Non-pigmented ciliary epithelial cell (primary cell): ENCODE measurements around the gene BOLA1.
"Not testable (repeated sequence)": the region's sequence is repeated elsewhere in the genome, so short reads cannot be mapped to it uniquely, and the experiment has no call there.

ENCODE experiments used
- DNase-seq: peaks from one replicate; pipeline ENCODE4 v3.0.0-alpha.2; 2010; ENCODE audit warnings: low read depth

The BOLA1 gene, protein sequence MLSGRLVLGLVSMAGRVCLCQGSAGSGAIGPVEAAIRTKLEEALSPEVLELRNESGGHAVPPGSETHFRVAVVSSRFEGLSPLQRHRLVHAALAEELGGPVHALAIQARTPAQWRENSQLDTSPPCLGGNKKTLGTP

DNA sequence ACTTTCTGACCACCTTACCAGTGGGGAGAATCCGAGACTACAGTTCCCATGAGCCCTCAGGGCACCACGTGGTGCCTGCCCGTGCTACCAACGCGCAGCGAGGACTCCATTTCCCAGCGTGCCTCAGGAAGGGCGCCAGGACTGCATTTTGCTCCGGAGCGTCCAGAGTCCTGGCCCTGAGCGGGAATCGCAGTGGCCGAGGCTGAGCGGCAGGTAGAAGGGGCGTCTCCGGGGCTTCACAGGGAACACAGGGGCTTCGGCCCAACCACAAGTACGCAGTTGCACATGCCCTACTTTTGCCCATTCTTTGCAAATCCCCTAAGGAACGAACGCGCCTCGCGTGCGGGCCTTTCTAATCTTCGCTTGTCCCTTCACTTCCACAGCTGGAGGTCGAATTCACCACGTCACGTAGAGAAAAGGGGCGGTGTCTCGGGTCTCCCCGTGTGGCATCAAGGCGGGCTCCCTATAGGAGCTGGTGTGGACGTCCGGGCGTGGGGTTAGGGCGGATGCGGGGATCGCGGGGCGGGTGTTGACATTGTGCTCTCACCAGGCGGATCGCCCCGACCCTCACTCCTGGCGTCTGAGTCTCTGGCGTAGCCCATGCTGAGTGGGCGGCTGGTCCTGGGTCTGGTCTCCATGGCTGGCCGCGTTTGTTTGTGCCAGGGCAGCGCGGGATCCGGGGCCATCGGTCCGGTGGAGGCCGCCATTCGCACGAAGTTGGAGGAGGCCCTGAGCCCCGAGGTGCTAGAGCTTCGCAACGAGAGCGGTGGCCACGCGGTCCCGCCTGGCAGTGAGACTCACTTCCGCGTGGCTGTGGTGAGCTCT lies at the start of gene BOLA1:
Gene BOLA1 (plus strand): TSS at position 109 of the 825 bp plus-strand sequence. CDS start 492 bp downstream, at position 601.
- DNase-seq = no peak

DNA sequence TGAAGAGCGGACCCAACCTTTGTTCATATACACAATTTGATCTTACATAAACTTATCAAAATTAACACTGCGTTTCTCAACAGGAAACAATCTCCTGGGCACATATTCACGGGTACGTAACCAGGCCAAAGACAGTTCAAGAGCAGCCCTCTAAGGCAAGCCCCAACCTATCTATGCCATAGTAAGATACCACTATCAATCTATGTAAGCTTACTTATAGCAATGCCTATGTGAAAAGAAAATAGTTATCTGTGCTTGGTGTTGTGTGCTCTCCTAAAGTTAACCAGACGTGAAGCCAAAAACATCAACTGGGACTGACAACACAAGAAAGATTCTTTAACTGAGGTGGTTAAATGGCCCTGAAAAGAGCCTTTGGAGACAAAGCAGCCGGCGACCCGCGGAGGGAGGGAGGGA lies 49.4 kb upstream of the BOLA1 start:
- no peak for DNase-seq

DNA sequence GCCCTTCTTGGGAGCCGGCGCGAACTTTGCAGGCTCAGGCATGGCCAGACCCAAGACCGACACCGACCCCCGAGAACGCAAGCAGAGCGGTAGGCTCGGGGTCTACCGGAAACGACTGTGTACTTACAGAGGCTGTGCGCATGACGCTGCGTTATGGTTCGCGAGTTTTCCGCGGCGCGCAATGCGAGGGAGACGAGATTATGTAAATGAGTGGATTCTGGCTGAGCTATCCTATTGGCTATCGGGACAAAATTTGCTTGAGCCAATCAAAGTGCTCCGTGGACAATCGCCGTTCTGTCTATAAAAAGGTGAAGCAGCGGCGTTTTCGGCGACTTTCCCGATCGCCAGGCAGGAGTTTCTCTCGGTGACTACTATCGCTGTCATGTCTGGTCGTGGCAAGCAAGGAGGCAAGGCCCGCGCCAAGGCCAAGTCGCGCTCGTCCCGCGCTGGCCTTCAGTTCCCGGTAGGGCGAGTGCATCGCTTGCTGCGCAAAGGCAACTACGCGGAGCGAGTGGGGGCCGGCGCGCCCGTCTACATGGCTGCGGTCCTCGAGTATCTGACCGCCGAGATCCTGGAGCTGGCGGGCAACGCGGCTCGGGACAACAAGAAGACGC lies 48.5 kb upstream of the BOLA1 start:
- not testable (repeated sequence) for DNase-seq

DNA sequence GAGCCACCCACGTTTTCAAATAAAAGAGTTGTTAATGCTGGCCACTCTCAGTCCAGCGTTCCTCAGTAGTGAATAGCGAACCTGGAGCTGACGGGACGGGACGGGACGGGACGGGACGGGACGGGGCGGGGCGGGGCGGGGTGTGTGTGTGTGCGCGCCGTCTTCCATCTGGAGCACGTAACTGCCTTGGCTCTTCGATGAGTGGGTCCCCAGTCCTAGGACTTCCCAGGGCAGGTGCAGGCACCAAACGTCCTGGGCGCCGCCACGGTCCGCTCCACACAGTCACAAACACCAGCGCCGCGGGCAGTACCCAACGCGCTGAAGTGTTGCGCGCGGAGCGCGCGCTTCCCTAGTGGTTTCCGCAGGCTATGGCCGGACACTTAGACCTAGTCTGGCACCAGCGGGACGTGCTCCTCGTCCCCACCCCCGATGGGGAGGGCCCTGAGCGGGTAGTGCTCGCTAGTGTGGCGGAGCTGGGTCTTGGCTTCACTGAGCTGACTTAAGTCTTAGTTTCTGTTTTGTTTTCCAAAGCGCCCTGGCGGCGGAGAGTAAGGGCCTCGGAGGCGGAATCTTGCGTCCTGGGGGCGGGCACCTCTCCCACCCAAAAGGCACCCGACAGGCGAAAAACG lies 47.7 kb upstream of the BOLA1 start:
- not testable (repeated sequence) for DNase-seq

DNA sequence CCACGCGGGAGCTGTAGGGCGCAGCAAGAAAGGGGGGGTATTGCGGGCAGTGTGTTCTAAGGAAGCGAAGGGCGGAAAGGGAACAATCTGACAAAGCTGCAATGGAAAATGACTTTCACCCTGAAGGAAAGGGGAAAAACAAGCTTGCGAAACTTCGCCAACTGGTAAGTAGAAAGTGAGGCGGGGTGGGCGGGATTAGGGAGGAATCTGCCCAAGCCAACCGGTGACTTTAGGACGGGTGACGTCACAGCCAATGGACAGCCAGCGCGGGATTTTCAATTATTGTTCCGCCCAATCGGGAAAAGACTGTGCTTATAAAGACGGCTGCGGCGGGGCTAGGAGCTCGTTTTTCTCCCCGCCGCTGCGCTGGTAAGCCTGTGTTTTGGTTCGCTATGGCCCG lies 47.1 kb upstream of the BOLA1 start:
- not testable (repeated sequence) for DNase-seq

DNA sequence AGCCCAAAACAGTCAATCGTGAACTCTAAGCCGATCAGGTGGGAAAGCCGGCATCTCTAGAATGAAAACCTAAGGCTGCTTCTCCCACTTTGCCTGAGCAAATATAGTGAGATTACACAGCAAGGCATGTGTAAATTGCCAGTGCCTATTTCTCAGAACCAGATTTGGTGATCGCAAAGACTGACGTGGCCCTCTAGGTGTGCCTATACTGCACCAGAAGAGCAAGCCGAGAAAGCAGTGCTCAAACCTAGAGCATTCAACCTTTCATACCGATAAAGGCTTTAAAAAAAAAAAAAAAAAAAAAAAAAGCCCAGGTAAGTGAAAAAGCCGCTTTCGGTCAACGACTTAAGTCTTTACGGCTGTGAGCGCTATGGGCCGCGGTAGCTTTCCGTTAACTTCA lies 39.1 kb upstream of the BOLA1 start:
- DNase-seq = not testable (repeated sequence)

DNA sequence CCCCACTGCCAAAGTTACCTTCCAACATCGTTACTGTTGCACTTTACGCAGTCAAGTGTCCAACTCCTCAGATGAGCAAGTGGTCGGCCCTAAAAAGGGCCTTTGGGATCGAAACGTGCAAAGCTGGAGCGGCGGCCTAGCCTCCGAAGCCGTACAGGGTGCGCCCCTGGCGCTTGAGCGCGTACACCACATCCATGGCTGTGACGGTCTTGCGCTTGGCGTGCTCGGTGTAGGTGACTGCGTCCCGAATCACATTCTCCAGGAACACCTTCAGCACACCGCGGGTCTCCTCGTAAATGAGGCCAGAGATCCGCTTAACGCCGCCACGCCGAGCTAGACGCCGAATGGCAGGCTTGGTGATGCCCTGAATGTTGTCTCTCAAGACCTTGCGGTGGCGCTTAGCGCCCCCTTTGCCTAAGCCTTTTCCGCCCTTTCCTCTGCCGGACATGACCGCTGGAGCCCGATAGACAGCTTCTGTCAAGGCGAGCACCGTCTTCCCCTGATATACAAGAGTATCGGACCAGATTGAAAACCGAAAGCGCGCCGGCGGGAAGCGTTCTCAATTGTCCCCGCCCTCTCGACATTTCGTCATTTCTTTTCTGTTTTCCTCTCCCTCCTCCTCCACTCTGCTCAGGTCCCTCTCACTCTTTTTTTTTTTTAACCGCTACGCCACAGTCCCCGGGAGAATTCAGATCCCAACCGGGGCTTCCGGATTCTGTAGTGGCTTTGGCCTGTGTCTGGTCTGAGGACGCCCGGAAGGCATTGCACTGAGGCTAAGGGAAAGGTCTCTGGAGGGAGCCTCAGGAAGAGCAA lies 38.5 kb upstream of the BOLA1 start:
- DNase-seq = not testable (repeated sequence)

DNA sequence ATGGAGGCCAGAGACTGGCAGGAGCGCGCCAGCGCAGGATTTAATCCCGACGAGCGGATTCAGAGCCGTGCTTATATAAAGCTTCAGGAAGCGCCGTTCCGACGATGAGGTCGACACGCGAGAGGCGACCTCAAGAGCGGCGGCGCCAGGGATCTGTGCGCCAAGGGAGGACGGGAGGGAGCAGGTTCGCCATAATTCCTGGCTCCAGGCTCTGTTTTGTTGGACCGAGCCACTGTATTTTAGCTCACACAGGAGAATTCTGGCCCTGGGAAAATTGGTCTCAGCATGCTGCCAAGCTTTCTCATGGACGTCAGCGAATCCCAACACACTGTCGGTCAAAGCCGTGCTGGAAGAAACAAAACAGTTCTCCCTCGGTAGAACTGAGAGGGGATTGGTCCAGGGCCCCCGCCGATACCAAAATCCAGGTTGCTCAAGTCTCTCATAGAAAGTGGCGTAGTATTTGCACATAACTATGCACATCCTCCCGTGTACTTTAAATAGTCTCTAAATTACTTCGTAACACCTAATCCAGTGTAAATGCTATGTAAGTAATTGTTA lies 37.8 kb upstream of the BOLA1 start:
- DNase-seq = not testable (repeated sequence)

DNA sequence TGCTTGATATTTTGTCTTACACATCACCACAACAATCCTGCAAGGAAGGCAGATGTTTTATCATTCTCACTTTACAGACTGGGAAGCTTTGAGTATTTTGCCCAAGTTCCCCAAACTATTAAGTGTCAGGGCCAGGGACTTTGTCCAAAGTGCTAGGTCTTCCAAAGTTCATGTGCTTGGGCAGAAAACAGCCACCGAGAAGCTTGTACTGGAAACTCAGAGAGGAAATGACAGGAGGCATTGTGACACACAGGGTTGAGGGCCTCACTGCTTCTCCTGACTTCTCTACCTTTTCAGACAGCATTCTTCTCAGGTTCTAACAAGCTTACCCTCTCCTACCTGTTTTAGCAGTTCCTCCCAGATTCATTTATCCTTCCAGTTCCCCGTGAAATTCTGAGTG lies 32.5 kb upstream of the BOLA1 start:
- not testable (repeated sequence) for DNase-seq

DNA sequence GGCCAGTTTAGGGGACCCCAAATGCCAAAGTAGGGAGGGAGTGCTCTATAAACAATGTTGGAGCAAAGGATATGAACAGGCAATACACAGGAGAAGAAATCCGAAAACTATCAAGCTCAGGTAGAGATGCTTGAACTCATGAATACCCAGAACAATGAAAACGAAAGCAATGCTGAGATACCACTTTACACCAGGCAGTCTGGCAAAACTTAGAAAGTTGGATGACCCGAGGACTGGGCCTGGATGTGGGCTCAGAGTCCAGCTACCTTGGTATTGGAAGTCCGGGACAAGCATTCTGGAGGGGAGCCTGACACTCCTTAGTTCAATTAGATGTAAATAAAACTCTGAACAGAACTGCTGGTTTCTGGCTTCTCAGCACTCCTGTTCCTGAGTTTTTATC lies 26.3 kb upstream of the BOLA1 start:
- DNase-seq = not testable (repeated sequence)

DNA sequence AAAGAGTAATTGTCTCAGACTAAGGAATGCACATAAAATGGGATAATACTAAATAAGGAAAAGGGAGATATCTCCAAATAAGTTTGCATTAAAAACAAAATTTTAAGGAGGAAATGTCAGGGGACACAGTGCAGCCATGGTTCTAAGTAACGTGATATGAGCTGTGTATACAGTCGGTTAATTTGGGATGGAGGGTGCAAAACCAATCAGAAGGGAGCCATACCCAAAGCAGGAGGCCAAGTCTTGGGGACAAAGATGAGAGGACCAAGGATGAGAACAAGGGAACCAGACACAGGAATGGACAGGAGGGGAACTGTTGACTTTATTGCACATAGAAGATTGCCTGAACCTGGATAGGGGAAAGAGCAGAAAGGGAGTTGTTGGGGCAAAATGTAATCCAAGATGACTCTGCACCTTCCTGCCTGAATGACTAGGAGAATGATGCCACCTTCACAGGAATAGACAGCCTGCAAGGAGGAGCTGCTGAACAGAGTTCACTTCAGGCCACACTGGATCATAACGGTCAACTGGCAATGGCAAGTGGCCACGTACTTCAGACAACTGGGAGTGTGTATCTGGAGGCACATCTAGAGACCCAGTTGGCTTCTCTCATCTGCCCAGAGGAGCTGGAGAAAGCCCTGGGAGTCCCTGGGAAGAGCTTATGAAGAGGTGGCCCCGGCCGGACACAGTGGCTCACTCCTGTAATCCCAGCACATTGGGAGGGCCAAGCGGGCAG lies 22.0 kb upstream of the BOLA1 start:
- no peak for DNase-seq

DNA sequence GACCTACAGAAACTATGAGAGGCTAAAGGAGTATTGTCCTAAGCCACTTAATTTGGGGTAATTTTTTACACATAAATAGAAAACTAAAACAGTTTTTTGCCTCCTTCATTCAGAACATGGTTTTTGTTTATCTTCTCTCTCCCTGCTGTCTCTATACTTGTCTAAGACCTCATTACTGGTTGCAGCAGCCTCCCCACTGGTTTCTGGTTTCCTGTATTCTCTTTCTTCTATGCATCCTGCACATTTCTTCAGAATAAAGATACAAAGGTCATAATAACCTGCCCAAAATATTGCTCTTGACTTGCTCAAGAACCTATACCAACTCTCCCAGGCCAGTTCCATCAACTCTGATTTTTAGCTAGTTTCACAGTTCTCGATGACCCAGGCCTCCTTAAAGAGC lies 19.8 kb upstream of the BOLA1 start:
- no peak for DNase-seq

DNA sequence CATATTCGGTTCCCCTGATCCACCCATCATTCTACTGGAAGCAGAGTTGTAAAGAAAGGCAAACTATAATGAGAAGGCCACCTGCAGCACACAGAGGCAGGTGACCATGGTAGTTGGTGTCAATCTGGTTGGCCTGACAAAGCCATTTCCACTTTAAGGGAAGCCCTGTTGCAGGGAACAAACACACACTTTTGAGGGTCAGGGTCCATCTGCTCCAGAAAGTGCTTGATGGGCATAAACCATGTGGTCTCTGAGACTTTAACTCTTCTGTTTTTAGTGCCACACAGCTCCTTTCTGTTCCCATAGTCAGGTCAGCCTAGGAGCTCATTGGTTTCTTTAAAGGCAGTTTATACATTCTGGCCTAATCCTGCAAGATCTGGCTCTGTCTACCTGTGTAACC lies 17.5 kb upstream of the BOLA1 start:
- DNase-seq = no peak

DNA sequence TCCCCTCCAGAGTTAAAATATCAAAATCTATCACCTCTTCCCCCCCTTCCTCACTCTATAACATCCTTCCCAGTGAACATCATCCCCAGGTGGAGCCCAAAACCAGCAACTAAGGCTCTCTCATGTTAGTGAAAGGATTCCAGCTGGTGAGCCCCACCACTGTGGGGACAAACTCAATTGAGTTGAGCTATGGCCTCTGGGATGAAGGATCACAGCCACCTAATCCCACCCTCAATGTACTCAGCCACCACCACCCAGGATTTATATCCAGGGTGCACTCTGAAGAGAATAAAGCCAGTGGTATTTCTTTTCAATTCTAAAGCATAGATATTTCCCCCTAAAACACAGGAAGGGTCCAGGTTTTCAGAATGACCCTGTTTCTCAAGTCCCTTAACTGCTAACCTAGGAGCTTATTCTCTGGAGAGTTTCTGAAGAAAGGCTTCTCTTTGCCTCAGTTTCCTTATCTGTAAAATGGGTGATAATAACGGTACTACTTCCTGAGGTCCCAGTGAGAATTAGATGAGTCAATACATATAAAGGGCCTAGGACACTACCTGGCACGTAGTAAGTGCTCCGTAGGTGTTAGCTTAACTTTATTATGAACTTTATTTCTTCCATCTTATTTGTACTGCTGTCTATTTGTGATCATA lies 15.6 kb upstream of the BOLA1 start:
- DNase-seq = no peak

DNA sequence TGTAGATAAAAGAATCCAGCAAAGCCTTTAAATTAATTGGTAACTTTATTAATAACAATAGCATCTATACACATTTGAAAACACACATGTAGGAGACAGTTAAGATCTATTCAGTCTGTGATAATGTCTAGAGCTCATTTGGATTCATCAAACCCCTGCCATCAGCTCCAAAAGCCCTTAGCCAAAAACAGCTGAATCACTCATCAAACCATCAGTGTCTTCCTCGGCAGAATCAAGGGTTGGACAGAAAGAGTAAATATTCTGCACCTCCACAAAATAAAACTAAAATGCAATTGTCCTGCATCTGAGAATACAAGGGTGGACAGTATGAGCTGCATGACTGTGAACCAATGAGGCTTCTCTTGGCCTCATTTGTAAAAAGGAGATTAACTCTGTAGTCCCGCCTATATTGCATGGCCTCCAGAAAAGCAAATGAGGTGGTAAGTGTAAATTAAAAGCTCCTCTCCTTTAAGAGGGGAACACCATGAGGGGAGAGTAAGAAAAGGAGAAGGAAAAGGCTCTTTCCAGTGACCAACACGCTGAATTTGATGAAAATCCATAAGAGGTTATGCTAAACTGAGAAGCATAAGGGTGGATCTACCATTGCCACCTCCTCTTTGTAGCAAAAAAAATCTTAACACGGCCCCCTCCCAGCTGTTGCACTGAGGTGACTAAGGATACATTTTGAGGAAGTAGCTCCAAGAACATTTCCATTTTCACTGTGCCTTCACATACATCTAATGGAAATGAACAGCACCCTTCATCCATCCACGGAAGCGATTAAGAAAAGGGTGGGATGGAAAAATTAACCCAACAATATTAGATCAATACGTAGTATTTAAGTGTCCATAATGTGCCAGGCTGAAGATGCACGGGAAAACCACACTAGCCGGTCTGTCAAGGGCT lies 14.7 kb upstream of the BOLA1 start:
- DNase-seq = no peak

DNA sequence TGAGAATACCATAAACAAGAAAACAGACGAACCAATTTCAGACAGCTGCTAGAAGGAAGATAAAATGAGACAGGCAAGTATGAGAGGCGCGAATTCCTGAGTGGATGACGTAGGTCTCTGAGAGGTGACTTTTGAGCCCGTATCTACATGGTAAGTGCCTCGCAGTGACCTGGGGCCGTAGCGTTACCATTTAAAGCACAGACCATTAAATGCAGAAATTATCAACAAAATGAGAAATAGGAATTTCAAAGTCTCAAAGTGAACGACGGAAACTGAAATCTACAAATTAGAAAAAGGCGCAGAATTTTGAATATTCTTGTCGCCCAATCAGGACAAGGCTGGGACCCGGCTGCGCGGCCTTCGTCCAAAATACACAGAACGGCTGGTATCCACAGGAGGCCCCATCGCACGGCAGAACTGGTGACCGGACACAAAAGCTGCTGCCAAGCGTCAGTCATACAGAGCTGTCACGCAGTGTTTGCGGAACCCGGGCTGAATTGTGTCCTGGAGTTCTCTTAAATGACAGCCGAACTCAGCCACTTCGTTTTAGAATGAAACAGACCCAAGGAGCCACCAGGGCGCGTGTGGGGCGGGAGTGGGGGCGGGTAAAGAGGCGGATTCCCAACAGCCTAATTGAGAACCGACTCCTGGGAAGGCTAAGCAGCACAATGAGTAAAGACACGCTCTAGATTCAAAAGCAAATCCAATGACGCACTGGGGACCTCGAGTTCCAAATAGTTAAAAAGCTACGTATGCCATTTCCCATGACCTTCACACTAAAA lies 13.8 kb upstream of the BOLA1 start:
- DNase-seq = no peak

DNA sequence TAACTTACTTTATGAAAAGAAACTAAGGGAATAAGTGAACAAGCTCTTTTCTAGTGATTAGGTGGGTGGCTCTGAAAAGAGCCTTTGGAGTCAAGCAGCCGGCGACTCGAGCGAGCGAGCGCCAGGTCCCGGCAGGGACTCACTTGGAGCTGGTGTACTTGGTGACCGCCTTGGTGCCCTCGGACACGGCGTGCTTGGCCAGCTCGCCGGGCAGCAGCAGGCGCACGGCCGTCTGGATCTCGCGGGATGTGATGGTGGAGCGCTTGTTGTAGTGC lies 13.3 kb upstream of the BOLA1 start:
- not testable (repeated sequence) for DNase-seq

DNA sequence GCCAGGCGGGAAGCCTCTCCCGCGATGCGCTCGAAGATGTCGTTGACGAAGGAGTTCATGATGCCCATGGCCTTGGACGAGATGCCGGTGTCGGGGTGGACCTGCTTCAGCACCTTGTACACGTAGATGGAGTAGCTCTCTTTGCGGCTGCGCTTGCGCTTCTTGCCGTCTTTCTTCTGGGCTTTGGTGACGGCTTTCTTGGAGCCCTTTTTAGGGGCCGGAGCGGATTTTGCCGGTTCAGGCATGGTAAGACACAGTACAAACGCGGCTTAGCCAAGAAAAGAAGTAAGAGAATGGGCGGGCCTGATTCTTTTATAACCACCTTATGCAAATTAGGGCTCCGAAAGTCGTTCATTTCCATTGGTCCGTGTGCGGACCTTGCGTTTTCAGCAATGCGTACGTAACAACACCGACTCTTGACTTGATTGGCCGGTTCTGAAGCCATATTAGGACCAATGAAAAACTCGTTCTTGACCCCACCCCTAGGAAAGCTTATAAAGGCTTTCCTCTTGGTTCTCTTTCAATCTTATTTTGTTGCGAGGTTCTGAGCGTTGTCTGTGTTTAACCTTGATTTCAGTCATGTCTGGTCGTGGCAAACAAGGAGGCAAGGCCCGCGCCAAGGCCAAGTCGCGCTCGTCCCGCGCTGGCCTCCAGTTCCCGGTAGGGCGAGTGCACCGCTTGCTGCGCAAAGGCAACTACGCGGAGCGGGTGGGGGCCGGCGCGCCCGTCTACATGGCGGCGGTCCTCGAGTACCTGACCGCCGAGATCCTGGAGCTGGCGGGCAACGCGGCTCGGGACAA lies 12.8 kb upstream of the BOLA1 start:
- DNase-seq = peak; percentile 99
